Natural killer cell (primary cell): Measurements from ENCODE around the gene DTNB. TPM values are rescaled to one million over a fixed set of nuclear protein-coding genes. Genes with fewer than 3 reads are reported as not detected.

ENCODE experiments used
- ATAC-seq, 3 donors: fragments of 150-1000 bp in 2 of 3; fragments of 200-7000 bp in 1 of 3; cut with Tn5 transposase; 1 replicate in 1 of 3; 2 replicates in 2 of 3; pipeline ENCODE4 v1.10.0; 2021; ENCODE audit warnings: mild to moderate bottlenecking in 2 of 3, moderate library complexity in 2 of 3
- DNase-seq, 2 donors: peaks; one replicate each; pipeline versions ENCODE4 v3.0.0 to v3.0.0-alpha.2; 2013 to 2021; ENCODE audit warnings: mixed read lengths in 1 of 2
- H3K27ac ChIP-seq: one replicate; pipeline ENCODE4 v1.5.1; 2013; ENCODE audit warnings: mild to moderate bottlenecking, low read length
- H3K27me3 ChIP-seq: one replicate; pipeline ENCODE4 v1.6.1; 2013; ENCODE audit warnings: low read length; ENCODE audit not compliant: control insufficient read depth, insufficient read depth
- H3K36me3 ChIP-seq: one replicate; pipeline ENCODE4 v1.6.1; 2013; ENCODE audit warnings: low read length; ENCODE audit not compliant: control insufficient read depth, insufficient read depth
- H3K4me1 ChIP-seq: one replicate; pipeline ENCODE4 v1.6.1; 2013; ENCODE audit warnings: low read length; ENCODE audit not compliant: control insufficient read depth, insufficient read depth
- H3K4me3 ChIP-seq: one replicate; pipeline ENCODE4 v1.5.1; 2013; ENCODE audit warnings: low read length
- H3K9me3 ChIP-seq: one replicate; pipeline ENCODE4 v1.6.1; 2013; ENCODE audit warnings: low read length; ENCODE audit not compliant: control insufficient read depth, insufficient read depth
- H3K27ac Mint-ChIP-seq, 2 donors: one replicate each; pipeline ENCODE4 v1.8.0; 2022; ENCODE audit warnings: mild to moderate bottlenecking in 2 of 2, mixed read lengths in 2 of 2, moderate library complexity in 1 of 2
- H3K27me3 Mint-ChIP-seq, 2 donors: one replicate each; pipeline ENCODE4 v1.8.0; 2022; ENCODE audit warnings: low read depth in 2 of 2, mixed read lengths in 2 of 2
- H3K36me3 Mint-ChIP-seq: one replicate; pipeline ENCODE4 v1.8.0; 2022; ENCODE audit warnings: mixed read lengths
- H3K4me1 Mint-ChIP-seq, 2 donors: one replicate each; pipeline ENCODE4 v1.8.0; 2022; ENCODE audit warnings: mixed read lengths in 2 of 2
- H3K4me3 Mint-ChIP-seq: one replicate; pipeline ENCODE4 v1.8.0; 2022; ENCODE audit warnings: mild to moderate bottlenecking, moderate library complexity, mixed read lengths
- H3K9me3 Mint-ChIP-seq, 2 donors: one replicate each; pipeline ENCODE4 v1.8.0; 2022; ENCODE audit warnings: mixed read lengths in 2 of 2
- CTCF ChIP-seq: fragments of 200-600 bp; IDR thresholded peaks from one replicate; pipeline ENCODE4 v1.8.0; 2022; ENCODE audit warnings: antibody characterized with exemption
- WGBS: methylation state at CpG from one replicate; pipeline ENCODE4 v1.1.7; 2013; ENCODE audit warnings: missing lambda C conversion rate; ENCODE audit not compliant: insufficient coverage; 5-methylcytosine and 5-hydroxymethylcytosine counted together
- intact Hi-C: fragments of 100-400 bp; cut with micrococcal nuclease; formaldehyde crosslinking; loops from one replicate; pipeline ENCODE4 v1.14.2; 2022
- total RNA-seq, 4 donors: library from RNA; stranded (reverse); fragments of 120-200 nt in 1 of 4; gene quantifications; one replicate each; pipeline versions ENCODE4 v1.2.3 to v1.2.4, GENCODE V29; 2013 to 2022

The DTNB gene
- total RNA-seq, 3 donors from 2014 or later (not counting 1 experiment from before 2014, with no cell fraction given) = 20.8 to 33.7 (median 23.6) TPM

GRCh38 chr2:25460261-25460905 is 213.0 kb downstream of the DTNB start:
- no peaks in the 10 kb centered on the region for H3K27me3 ChIP-seq
- Mint-ChIP-seq H3K27ac (no peak overlapping the region), H3K36me3 (no peaks in the 10 kb centered on the region), H3K27me3 (no peaks in the 10 kb centered on the region), H3K4me3 (no peak overlapping the region), H3K4me1 (no peaks in the 10 kb centered on the region), H3K9me3 (no peaks in the 10 kb centered on the region)
- no peaks in the 10 kb centered on the region for H3K36me3 ChIP-seq
- H3K9me3 ChIP-seq = no peaks in the 10 kb centered on the region
- H3K27ac ChIP-seq = no peak overlapping the region
- no peak overlapping the region for H3K4me3 ChIP-seq
- no peak for ATAC-seq
- H3K4me1 ChIP-seq = no peaks in the 10 kb centered on the region
- WGBS = 85% methylated on average over 7 of the region's 7 CpGs
- no peak for DNase-seq
- intact Hi-C loops = no loop called here
- TF ChIP-seq CTCF = no peak

- H3K9me3 ChIP-seq = no peaks in the 10 kb centered on the region
- Mint-ChIP-seq H3K9me3 (no peaks in the 10 kb centered on the region), H3K27ac (no peak overlapping the region), H3K4me3 (no peak overlapping the region), H3K36me3 (peaks cover 9% of the 10 kb centered on the region), H3K27me3 (no peaks in the 10 kb centered on the region), H3K4me1 (no peaks in the 10 kb centered on the region)
- 91% methylated on average over 8 of the region's 9 CpGs for WGBS
- no peak for ATAC-seq
- no peak overlapping the region for H3K27ac ChIP-seq
- H3K27me3 ChIP-seq = no peaks in the 10 kb centered on the region
- H3K4me1 ChIP-seq = no peaks in the 10 kb centered on the region
- no peak overlapping the region for H3K4me3 ChIP-seq
- no peaks in the 10 kb centered on the region for H3K36me3 ChIP-seq
- DNase-seq = no peak
- TF ChIP-seq CTCF = no peak
- intact Hi-C loops = no loop called here
Observed at GRCh38 chr2:25454824-25455611, 218.4 kb downstream of the DTNB start.

- WGBS = 93% methylated on average over 3 of the region's 3 CpGs
- DNase-seq = no peak
Observed at GRCh38 chr2:25453199-25453905, 220.0 kb downstream of the DTNB start.

More at GRCh38 chr2:25453199-25453905, 220.0 kb downstream of the DTNB start:
- Mint-ChIP-seq H3K4me1 (no peaks in the 10 kb centered on the region), H3K9me3 (no peaks in the 10 kb centered on the region), H3K4me3 (no peak overlapping the region), H3K27ac (no peak overlapping the region), H3K27me3 (no peaks in the 10 kb centered on the region), H3K36me3 (peaks cover 9% of the 10 kb centered on the region)
- Histone ChIP-seq H3K27ac (no peak overlapping the region), H3K36me3 (peaks cover under 1% of the 10 kb centered on the region), H3K4me1 (no peaks in the 10 kb centered on the region), H3K9me3 (no peaks in the 10 kb centered on the region), H3K27me3 (no peaks in the 10 kb centered on the region), H3K4me3 (no peak overlapping the region)
- TF ChIP-seq CTCF = no peak
- no peak for ATAC-seq
- intact Hi-C loops = no loop called here
